GM12865 (cell line): ENCODE results near the gene TMPO.
A peak's percentile ranks its signal among the peaks of the same experiment; 100 is the strongest.

Source experiments
- DNase-seq: peaks from one replicate; pipeline ENCODE4 v3.0.0; 2010; ENCODE audit warnings: low read depth
- H3K4me3 ChIP-seq: 2 replicates; pipeline ENCODE4 v1.5.1; 2011; ENCODE audit warnings: mild to moderate bottlenecking, low read depth, low read length, control low read depth
- TF ChIP-seq, protein P1 (sequence below): IDR thresholded peaks from 2 replicates; pipeline ENCODE4 v1.5.1; 2011; ENCODE audit warnings: low read length, control low read depth, low read depth, inconsistent platforms; ENCODE audit not compliant: insufficient read depth; ENCODE audit errors: missing control alignments

TMPO gene

GRCh38 chr12:98513379-98514322 lies 1.7 kb upstream of the TMPO start:
- TF ChIP-seq, protein P1, sequence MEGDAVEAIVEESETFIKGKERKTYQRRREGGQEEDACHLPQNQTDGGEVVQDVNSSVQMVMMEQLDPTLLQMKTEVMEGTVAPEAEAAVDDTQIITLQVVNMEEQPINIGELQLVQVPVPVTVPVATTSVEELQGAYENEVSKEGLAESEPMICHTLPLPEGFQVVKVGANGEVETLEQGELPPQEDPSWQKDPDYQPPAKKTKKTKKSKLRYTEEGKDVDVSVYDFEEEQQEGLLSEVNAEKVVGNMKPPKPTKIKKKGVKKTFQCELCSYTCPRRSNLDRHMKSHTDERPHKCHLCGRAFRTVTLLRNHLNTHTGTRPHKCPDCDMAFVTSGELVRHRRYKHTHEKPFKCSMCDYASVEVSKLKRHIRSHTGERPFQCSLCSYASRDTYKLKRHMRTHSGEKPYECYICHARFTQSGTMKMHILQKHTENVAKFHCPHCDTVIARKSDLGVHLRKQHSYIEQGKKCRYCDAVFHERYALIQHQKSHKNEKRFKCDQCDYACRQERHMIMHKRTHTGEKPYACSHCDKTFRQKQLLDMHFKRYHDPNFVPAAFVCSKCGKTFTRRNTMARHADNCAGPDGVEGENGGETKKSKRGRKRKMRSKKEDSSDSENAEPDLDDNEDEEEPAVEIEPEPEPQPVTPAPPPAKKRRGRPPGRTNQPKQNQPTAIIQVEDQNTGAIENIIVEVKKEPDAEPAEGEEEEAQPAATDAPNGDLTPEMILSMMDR: no peak
- DNase-seq: peak; percentile 51
- peak overlapping the region; percentile 99 for H3K4me3 ChIP-seq

- TF ChIP-seq, protein P1: no peak
- H3K4me3 ChIP-seq: peak overlapping the region; percentile 99
- DNase-seq: no peak
Measured at GRCh38 chr12:98514982-98515286, 456 bp upstream of the TMPO start.

DNA sequence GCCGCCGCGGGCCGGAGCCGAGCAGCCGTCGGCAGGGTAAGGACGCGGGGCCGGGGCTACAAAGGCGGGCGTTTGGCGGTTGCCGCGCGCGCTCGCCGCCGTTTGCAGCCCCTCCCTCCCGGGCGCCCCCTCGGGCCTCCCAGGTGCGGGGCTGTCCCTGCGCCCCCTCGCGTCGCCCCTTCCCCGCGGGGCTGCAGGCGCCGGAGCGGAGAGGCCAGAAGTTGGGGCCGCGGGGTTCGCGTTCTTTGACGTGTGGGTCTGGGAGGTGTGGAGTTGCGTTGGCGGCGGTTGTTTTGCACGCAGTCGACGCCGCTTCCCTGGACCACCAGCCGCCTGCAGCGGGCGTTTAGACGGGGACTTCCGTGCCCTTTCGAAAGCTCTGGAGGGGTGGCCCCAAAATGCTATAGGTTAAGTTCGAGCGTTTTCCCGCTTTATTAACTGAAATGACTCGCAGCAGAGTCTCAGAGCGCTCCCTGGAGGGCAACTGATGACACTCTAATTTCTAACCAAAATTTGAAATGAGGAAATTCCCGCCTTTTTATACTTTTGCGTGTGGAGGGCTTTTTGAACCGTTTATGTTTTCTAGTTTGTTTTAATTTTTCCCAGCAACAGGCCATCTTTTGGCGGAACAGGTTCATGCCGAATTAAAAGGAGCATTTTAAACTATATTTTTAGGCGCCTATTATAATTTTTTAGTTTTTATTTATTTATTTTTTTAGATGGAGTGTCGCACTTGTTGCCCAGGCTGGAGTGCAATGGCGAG lies 902 bp downstream of the TMPO start:
- TF ChIP-seq, protein P1: peak; percentile 59
- peak overlapping the region; percentile 99 for H3K4me3 ChIP-seq
- DNase-seq: peak; percentile 97

DNA sequence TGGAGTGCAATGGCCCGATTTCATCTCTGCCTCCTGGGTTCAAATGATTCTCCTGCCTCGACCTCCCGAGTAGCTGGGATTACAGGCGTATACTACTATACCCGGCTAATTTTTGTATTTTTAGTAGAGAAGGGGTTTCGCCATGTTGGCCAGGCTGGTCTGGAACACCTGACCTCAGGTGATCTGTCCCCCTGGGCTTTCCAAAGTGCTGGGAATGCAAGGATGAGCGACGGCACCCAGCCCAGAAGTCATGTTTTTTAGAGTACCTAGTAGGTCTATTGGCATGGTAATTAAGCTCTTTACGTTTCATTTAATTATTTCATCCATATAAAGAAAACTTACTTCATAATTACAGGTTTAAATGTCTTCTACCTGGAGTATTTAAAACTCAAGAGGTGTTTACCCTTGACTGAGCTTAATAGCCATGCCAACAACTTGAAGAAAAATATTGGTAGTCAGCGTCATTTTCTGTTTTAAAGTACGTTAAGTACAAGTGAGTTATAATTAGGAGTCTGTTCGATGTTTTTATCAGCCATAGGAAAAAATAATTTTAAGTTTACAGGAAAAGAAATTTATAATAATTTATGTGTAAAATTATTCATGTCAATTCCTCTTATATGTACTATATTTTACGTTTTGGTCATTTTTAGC lies 4.0 kb downstream of the TMPO start:
- DNase-seq: no peak
- TF ChIP-seq, protein P1: no peak
- peak overlapping the region; percentile 99 for H3K4me3 ChIP-seq

- no peak for DNase-seq
- H3K4me3 ChIP-seq: no peak overlapping the region
- TF ChIP-seq, protein P1: no peak
Measured at GRCh38 chr12:98530068-98530467, 14.7 kb downstream of the TMPO start.

DNA sequence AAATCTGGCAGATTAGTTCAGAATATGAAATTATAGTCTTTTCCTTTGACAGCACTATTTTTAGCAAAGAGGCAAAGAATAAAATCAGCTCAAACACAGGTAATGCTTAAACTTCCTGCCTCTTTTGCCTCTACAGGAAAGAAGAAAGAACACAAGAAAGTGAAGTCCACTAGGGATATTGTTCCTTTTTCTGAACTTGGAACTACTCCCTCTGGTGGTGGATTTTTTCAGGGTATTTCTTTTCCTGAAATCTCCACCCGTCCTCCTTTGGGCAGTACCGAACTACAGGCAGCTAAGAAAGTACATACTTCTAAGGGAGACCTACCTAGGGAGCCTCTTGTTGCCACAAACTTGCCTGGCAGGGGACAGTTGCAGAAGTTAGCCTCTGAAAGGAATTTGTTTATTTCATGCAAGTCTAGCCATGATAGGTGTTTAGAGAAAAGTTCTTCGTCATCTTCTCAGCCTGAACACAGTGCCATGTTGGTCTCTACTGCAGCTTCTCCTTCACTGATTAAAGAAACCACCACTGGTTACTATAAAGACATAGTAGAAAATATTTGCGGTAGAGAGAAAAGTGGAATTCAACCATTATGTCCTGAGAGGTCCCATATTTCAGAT lies 17.4 kb downstream of the TMPO start:
- DNase-seq: peak; percentile 48
- no peak overlapping the region for H3K4me3 ChIP-seq

More for the DNA sequence above, 17.4 kb downstream of the TMPO start:
- TF ChIP-seq, protein P1: peak; percentile 54
